Activated CD4-positive, alpha-beta memory T cell treated with anti-CD3 and anti-CD28 coated beads, Interleukin-2, amount 10 ng/mL, durations not matched to agents 7 days and 5 days (primary cell): ENCODE measurements around the gene NDUFAF2. TPM values are rescaled to one million over a fixed set of nuclear protein-coding genes. Genes with fewer than 3 reads are reported as not detected.
"Not testable (repeated sequence)": the region's sequence is repeated elsewhere in the genome, so short reads cannot be mapped to it uniquely, and the experiment has no call there.

Experiments
- CTCF ChIA-PET: fragments of 350-600 bp; sonication (Branson Sonifier 250); formaldehyde crosslinking; loops from one replicate; lab custom pipeline; 2021; ENCODE audit warnings: antibody characterized with exemption, inconsistent platforms; lab: Charles Lee
- POLR2A ChIA-PET: fragments of 350-600 bp; sonication (Branson Sonifier 250); formaldehyde crosslinking; loops from one replicate; lab custom pipeline; 2021; ENCODE audit warnings: antibody characterized with exemption; lab: Charles Lee
- DNase-seq: peaks from one replicate; pipeline ENCODE4 v3.0.0-alpha.2; 2020
- H3K27ac Mint-ChIP-seq: one replicate; pipeline ENCODE4 v1.8.0; 2021; ENCODE audit warnings: mild to moderate bottlenecking, mixed read lengths
- H3K27me3 Mint-ChIP-seq: one replicate; pipeline ENCODE4 v1.8.0; 2021; ENCODE audit warnings: mixed read lengths
- H3K36me3 Mint-ChIP-seq: one replicate; pipeline ENCODE4 v1.8.0; 2021; ENCODE audit warnings: low read depth, mixed read lengths
- H3K4me1 Mint-ChIP-seq: one replicate; pipeline ENCODE4 v1.8.0; 2021; ENCODE audit warnings: mixed read lengths
- H3K4me3 Mint-ChIP-seq: one replicate; pipeline ENCODE4 v1.8.0; 2021; ENCODE audit warnings: mild to moderate bottlenecking, mixed read lengths
- H3K9me3 Mint-ChIP-seq: one replicate; pipeline ENCODE4 v1.8.0; 2021; ENCODE audit warnings: mixed read lengths
- total RNA-seq, 2 experiments: library from RNA; stranded (reverse); gene quantifications; one replicate each; pipeline ENCODE4 v1.2.3, GENCODE V29; 2021

NDUFAF2 gene
- total RNA-seq, 2 experiments from 2014 or later = 18.3 to 21.1 TPM

GRCh38 chr5:60959156-60959555 is 14.2 kb downstream of the NDUFAF2 start:
- Mint-ChIP-seq H3K4me1 (no peaks in the 10 kb centered on the region), H3K27me3 (no peaks in the 10 kb centered on the region), H3K36me3 (no peaks in the 10 kb centered on the region), H3K9me3 (peaks cover 2% of the 10 kb centered on the region), H3K4me3 (no peak overlapping the region), H3K27ac (no peak overlapping the region)
- DNase-seq = no peak
- CTCF ChIA-PET = interaction anchor here (0.6 to 3.5 kb wide), 3 partner anchors 14 to 699 kb away, joined by 3 to 15 read pairs (median 6); partner anchors contain the start of genes ERCC8 and NDUFAF2
- POLR2A ChIA-PET = interaction anchor here (1.7 kb wide), 1 partner anchor 14 kb away, joined by 6 read pairs; the partner anchor contains the start of genes ERCC8 and NDUFAF2

- DNase-seq = no peak
- POLR2A ChIA-PET = no interaction called here
These were observed 15.6 kb downstream of the NDUFAF2 start for GRCh38 chr5:60960591-60960990.

GRCh38 chr5:60961685-60962084 is 16.7 kb downstream of the NDUFAF2 start:
- no peaks in the 10 kb centered on the region for H3K27me3 Mint-ChIP-seq
- no peaks in the 10 kb centered on the region for H3K4me1 Mint-ChIP-seq
- POLR2A ChIA-PET = no interaction called here
- H3K36me3 Mint-ChIP-seq = peaks cover 3% of the 10 kb centered on the region
- H3K27ac Mint-ChIP-seq = no peak overlapping the region
- no peak for DNase-seq
- H3K4me3 Mint-ChIP-seq = no peak overlapping the region
- no peaks in the 10 kb centered on the region for H3K9me3 Mint-ChIP-seq
- CTCF ChIA-PET = interaction anchor here (0.6 to 0.9 kb wide), 5 partner anchors 201 to 1161 kb away, joined by 3 read pairs; no protein-coding TSS in a partner anchor

More at GRCh38 chr5:60960591-60960990, 15.6 kb downstream of the NDUFAF2 start:
- Mint-ChIP-seq H3K27ac (no peak overlapping the region), H3K4me3 (no peak overlapping the region), H3K27me3 (no peaks in the 10 kb centered on the region), H3K36me3 (no peaks in the 10 kb centered on the region), H3K9me3 (no peaks in the 10 kb centered on the region), H3K4me1 (no peaks in the 10 kb centered on the region)
- CTCF ChIA-PET = interaction anchor here (1.5 to 3.5 kb wide), 3 partner anchors 15 to 698 kb away, joined by 3 to 15 read pairs (median 4); partner anchors contain the start of genes ERCC8 and NDUFAF2

GRCh38 chr5:60972231-60972630 is 27.2 kb downstream of the NDUFAF2 start:
- ChIA-PET CTCF (no interaction called here), POLR2A (no interaction called here)
- Mint-ChIP-seq H3K9me3 (peaks cover 13% of the 10 kb centered on the region), H3K4me3 (no peak overlapping the region), H3K27ac (no peak overlapping the region), H3K36me3 (peaks cover 5% of the 10 kb centered on the region), H3K27me3 (no peaks in the 10 kb centered on the region), H3K4me1 (peaks cover 4% of the 10 kb centered on the region)
- no peak for DNase-seq

- H3K27me3 Mint-ChIP-seq = no peaks in the 10 kb centered on the region
- no peaks in the 10 kb centered on the region for H3K4me1 Mint-ChIP-seq
- peaks cover 2% of the 10 kb centered on the region for H3K36me3 Mint-ChIP-seq
- no peak overlapping the region for H3K27ac Mint-ChIP-seq
- no peak overlapping the region for H3K4me3 Mint-ChIP-seq
- CTCF ChIA-PET = interaction anchor here (0.7 kb wide), 1 partner anchor 25 kb away, joined by 3 read pairs; no protein-coding TSS in a partner anchor
- POLR2A ChIA-PET = no interaction called here
- no peak for DNase-seq
- peaks cover 15% of the 10 kb centered on the region for H3K9me3 Mint-ChIP-seq
These were observed 33.1 kb downstream of the NDUFAF2 start for GRCh38 chr5:60977956-60978737.

- no peaks in the 10 kb centered on the region for H3K4me1 Mint-ChIP-seq
- peaks cover 2% of the 10 kb centered on the region for H3K36me3 Mint-ChIP-seq
- POLR2A ChIA-PET = no interaction called here
- CTCF ChIA-PET = no interaction called here
- no peak for DNase-seq
- no peak overlapping the region for H3K4me3 Mint-ChIP-seq
- no peaks in the 10 kb centered on the region for H3K27me3 Mint-ChIP-seq
- peaks cover 15% of the 10 kb centered on the region for H3K9me3 Mint-ChIP-seq
- no peak overlapping the region for H3K27ac Mint-ChIP-seq
These were observed 34.0 kb downstream of the NDUFAF2 start for GRCh38 chr5:60978968-60979367.

GRCh38 chr5:60980511-60980910 is 35.5 kb downstream of the NDUFAF2 start:
- no peaks in the 10 kb centered on the region for H3K36me3 Mint-ChIP-seq
- no peaks in the 10 kb centered on the region for H3K4me1 Mint-ChIP-seq
- DNase-seq = no peak
- POLR2A ChIA-PET = interaction anchor here (0.8 kb wide), 1 partner anchor 14 kb away, joined by 3 read pairs; no protein-coding TSS in a partner anchor
- H3K9me3 Mint-ChIP-seq = peaks cover 15% of the 10 kb centered on the region
- H3K27me3 Mint-ChIP-seq = no peaks in the 10 kb centered on the region
- CTCF ChIA-PET = no interaction called here
- H3K27ac Mint-ChIP-seq = no peak overlapping the region
- no peak overlapping the region for H3K4me3 Mint-ChIP-seq

GRCh38 chr5:60982127-60982526 is 37.1 kb downstream of the NDUFAF2 start:
- H3K27me3 Mint-ChIP-seq, H3K4me3 Mint-ChIP-seq, H3K27ac Mint-ChIP-seq, POLR2A ChIA-PET, H3K4me1 Mint-ChIP-seq, DNase-seq, CTCF ChIA-PET, H3K36me3 Mint-ChIP-seq: not testable (repeated sequence)
- peaks cover 22% of the 10 kb centered on the region for H3K9me3 Mint-ChIP-seq

- peaks cover 10% of the 10 kb centered on the region for H3K36me3 Mint-ChIP-seq
- no peak overlapping the region for H3K27ac Mint-ChIP-seq
- DNase-seq = no peak
- H3K4me1 Mint-ChIP-seq = no peaks in the 10 kb centered on the region
- CTCF ChIA-PET = no interaction called here
- POLR2A ChIA-PET = no interaction called here
- H3K4me3 Mint-ChIP-seq = no peak overlapping the region
- H3K9me3 Mint-ChIP-seq = peaks cover 20% of the 10 kb centered on the region
- no peaks in the 10 kb centered on the region for H3K27me3 Mint-ChIP-seq
These were observed 44.8 kb downstream of the NDUFAF2 start for GRCh38 chr5:60989790-60990189.

- CTCF ChIA-PET = no interaction called here
- Mint-ChIP-seq H3K4me3 (no peak overlapping the region), H3K4me1 (no peaks in the 10 kb centered on the region), H3K36me3 (peaks cover 3% of the 10 kb centered on the region), H3K9me3 (peaks cover 16% of the 10 kb centered on the region), H3K27me3 (no peaks in the 10 kb centered on the region), H3K27ac (no peak overlapping the region)
- POLR2A ChIA-PET = no interaction called here
- DNase-seq = no peak
These were observed 47.9 kb downstream of the NDUFAF2 start for GRCh38 chr5:60992871-60993270.

GRCh38 chr5:60993425-60993824 is 48.4 kb downstream of the NDUFAF2 start:
- POLR2A ChIA-PET = interaction anchor here (0.8 kb wide), 1 partner anchor 13 kb away, joined by 3 read pairs; no protein-coding TSS in a partner anchor
- H3K27me3 Mint-ChIP-seq = no peaks in the 10 kb centered on the region
- H3K27ac Mint-ChIP-seq = no peak overlapping the region
- peaks cover 16% of the 10 kb centered on the region for H3K9me3 Mint-ChIP-seq
- peaks cover 3% of the 10 kb centered on the region for H3K36me3 Mint-ChIP-seq
- no peak for DNase-seq
- no peaks in the 10 kb centered on the region for H3K4me1 Mint-ChIP-seq
- CTCF ChIA-PET = no interaction called here
- no peak overlapping the region for H3K4me3 Mint-ChIP-seq

- Mint-ChIP-seq H3K27me3 (no peaks in the 10 kb centered on the region), H3K4me1 (no peaks in the 10 kb centered on the region), H3K36me3 (peaks cover 3% of the 10 kb centered on the region), H3K4me3 (no peak overlapping the region), H3K9me3 (peaks cover 16% of the 10 kb centered on the region), H3K27ac (no peak overlapping the region)
- POLR2A ChIA-PET = interaction anchor here (0.8 kb wide), 1 partner anchor 13 kb away, joined by 3 read pairs; no protein-coding TSS in a partner anchor
- no peak for DNase-seq
- CTCF ChIA-PET = no interaction called here
These were observed 49.0 kb downstream of the NDUFAF2 start for GRCh38 chr5:60993875-60994571.

GRCh38 chr5:60996368-60996767 is 51.4 kb downstream of the NDUFAF2 start:
- H3K27ac Mint-ChIP-seq = no peak overlapping the region

More at GRCh38 chr5:60996368-60996767, 51.4 kb downstream of the NDUFAF2 start:
- Mint-ChIP-seq H3K27me3 (no peaks in the 10 kb centered on the region), H3K4me1 (no peaks in the 10 kb centered on the region), H3K4me3 (no peak overlapping the region), H3K9me3 (peaks cover 8% of the 10 kb centered on the region), H3K36me3 (peaks cover 3% of the 10 kb centered on the region)
- CTCF ChIA-PET = no interaction called here
- DNase-seq = no peak
- POLR2A ChIA-PET = no interaction called here
